ENCODE data around the gene CAMSAP1.

The CAMSAP1 gene

DNA sequence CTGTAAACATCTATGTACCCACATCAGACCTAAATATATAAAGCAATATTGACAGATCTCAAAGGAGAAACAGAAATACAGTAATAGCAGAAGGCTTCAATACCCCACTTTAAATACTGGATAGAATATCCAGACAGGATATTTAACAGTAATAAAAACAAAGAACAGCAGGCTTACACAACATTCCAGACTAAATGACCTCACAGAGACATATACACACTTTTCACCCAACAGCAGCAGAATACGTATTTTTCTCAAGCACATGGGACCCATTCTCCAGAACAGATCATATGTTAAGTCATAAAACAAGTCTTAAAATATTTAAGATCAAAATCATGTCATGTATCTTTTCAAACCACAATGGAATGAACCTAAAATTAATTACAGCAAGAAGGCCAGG is 76.8 kb downstream of the CAMSAP1 start:
- ChIA-PET CTCF (interaction anchor here (0.7 to 3.0 kb wide), 3 partner anchors 22 to 129 kb away, joined by 3 to 14 read pairs (median 6); no protein-coding TSS in a partner anchor), POLR2A (no interaction called here)
- Histone ChIP-seq H3K9me3 (ENCODE audit: control insufficient read depth, insufficient read depth, low read depth, low read length) (no peaks in the 10 kb centered on the region), H3K4me3 (ENCODE audit: low read depth, low read length) (no peak overlapping the region), H3K27ac (ENCODE audit: extremely low read depth, low read depth, low read length) (no peak overlapping the region), H3K36me3 (ENCODE audit: control insufficient read depth in 2 of 2, insufficient read depth in 1 of 2, low read length in 2 of 2) (peaks cover 3 to 7% of the 10 kb centered on the region in 2 experiments; a peak in 1 of 3 replicates), H3K4me1 (ENCODE audit: control insufficient read depth, insufficient read depth, low read length) (no peaks in the 10 kb centered on the region)
- TF ChIP-seq HOXD13 (CRISPR knock-in tag; IDR thresholded peaks at IDR 0.05; ENCODE audit: borderline replicate concordance), result no peak
- no peak for TF ChIP-seq SP3 (tag by site-specific recombination; IDR thresholded peaks at IDR 0.05)
- TF ChIP-seq, protein P1, sequence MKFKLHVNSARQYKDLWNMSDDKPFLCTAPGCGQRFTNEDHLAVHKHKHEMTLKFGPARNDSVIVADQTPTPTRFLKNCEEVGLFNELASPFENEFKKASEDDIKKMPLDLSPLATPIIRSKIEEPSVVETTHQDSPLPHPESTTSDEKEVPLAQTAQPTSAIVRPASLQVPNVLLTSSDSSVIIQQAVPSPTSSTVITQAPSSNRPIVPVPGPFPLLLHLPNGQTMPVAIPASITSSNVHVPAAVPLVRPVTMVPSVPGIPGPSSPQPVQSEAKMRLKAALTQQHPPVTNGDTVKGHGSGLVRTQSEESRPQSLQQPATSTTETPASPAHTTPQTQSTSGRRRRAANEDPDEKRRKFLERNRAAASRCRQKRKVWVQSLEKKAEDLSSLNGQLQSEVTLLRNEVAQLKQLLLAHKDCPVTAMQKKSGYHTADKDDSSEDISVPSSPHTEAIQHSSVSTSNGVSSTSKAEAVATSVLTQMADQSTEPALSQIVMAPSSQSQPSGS (tag by site-specific recombination; IDR thresholded peaks at IDR 0.05; ENCODE audit: low read depth), result no peak
- no peak for TF ChIP-seq SCRT1 (tag by site-specific recombination; IDR thresholded peaks at IDR 0.05; ENCODE audit: borderline replicate concordance)
- TF ChIP-seq ZNF548 (tag by site-specific recombination; IDR thresholded peaks at IDR 0.05), result no peak
- no peak for TF ChIP-seq ZNF837 (tag by site-specific recombination; IDR thresholded peaks at IDR 0.05)
- TF ChIP-seq, protein P2, sequence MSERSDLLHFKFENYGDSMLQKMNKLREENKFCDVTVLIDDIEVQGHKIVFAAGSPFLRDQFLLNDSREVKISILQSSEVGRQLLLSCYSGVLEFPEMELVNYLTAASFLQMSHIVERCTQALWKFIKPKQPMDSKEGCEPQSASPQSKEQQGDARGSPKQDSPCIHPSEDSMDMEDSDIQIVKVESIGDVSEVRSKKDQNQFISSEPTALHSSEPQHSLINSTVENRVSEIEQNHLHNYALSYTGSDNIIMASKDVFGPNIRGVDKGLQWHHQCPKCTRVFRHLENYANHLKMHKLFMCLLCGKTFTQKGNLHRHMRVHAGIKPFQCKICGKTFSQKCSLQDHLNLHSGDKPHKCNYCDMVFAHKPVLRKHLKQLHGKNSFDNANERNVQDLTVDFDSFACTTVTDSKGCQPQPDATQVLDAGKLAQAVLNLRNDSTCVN (tag by site-specific recombination; optimal IDR thresholded peaks at IDR 0.05), result no peak
- TF ChIP-seq ZNF701 (tag by site-specific recombination; IDR thresholded peaks at IDR 0.05), result no peak
- TF ChIP-seq, protein P3, sequence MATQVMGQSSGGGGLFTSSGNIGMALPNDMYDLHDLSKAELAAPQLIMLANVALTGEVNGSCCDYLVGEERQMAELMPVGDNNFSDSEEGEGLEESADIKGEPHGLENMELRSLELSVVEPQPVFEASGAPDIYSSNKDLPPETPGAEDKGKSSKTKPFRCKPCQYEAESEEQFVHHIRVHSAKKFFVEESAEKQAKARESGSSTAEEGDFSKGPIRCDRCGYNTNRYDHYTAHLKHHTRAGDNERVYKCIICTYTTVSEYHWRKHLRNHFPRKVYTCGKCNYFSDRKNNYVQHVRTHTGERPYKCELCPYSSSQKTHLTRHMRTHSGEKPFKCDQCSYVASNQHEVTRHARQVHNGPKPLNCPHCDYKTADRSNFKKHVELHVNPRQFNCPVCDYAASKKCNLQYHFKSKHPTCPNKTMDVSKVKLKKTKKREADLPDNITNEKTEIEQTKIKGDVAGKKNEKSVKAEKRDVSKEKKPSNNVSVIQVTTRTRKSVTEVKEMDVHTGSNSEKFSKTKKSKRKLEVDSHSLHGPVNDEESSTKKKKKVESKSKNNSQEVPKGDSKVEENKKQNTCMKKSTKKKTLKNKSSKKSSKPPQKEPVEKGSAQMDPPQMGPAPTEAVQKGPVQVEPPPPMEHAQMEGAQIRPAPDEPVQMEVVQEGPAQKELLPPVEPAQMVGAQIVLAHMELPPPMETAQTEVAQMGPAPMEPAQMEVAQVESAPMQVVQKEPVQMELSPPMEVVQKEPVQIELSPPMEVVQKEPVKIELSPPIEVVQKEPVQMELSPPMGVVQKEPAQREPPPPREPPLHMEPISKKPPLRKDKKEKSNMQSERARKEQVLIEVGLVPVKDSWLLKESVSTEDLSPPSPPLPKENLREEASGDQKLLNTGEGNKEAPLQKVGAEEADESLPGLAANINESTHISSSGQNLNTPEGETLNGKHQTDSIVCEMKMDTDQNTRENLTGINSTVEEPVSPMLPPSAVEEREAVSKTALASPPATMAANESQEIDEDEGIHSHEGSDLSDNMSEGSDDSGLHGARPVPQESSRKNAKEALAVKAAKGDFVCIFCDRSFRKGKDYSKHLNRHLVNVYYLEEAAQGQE (tag by site-specific recombination; IDR thresholded peaks at IDR 0.05), result no peak
- TF ChIP-seq MEIS1 (CRISPR knock-in tag; IDR thresholded peaks at IDR 0.05; ENCODE audit: borderline replicate concordance), result no peak

GRCh38 chr9:135828656-135829055 is 78.7 kb downstream of the CAMSAP1 start:
- ChIA-PET POLR2A (no interaction called here), CTCF (interaction anchor here (0.9 to 3.0 kb wide), 2 partner anchors 31 to 35 kb away, joined by 3 to 14 read pairs; no protein-coding TSS in a partner anchor)
- peaks cover 0 to 18% of the 10 kb centered on the region in 2 experiments; a peak in 1 of 3 replicates for H3K36me3 ChIP-seq (ENCODE audit: control insufficient read depth in 2 of 2, insufficient read depth in 1 of 2, low read length in 2 of 2)
- H3K4me1 ChIP-seq (ENCODE audit: control insufficient read depth, insufficient read depth, low read length), result no peaks in the 10 kb centered on the region
- TF ChIP-seq SETDB1 (IDR thresholded peaks at IDR 0.05; ENCODE audit: insufficient read length, low read length) (peak; percentile 87), ZNF704 (tag by site-specific recombination; IDR thresholded peaks at IDR 0.05) (no peak), ZNF791 (tag by site-specific recombination; IDR thresholded peaks at IDR 0.05) (peak; percentile 99)
- no peak overlapping the region for H3K27ac ChIP-seq (ENCODE audit: extremely low read depth, low read depth, low read length)
- H3K9me3 ChIP-seq (ENCODE audit: control insufficient read depth, insufficient read depth, low read depth, low read length), result no peaks in the 10 kb centered on the region
- no peak overlapping the region for H3K4me3 ChIP-seq (ENCODE audit: low read depth, low read length)
